ENCODE data around the gene PNLIPRP1. TPM values are rescaled to one million over a fixed set of nuclear protein-coding genes. Genes with fewer than 3 reads are reported as not detected.

PNLIPRP1 gene
- total and polyA plus RNA-seq, 3 donors from 2014 or later = 0.33 TPM; not detected in 2

DNA sequence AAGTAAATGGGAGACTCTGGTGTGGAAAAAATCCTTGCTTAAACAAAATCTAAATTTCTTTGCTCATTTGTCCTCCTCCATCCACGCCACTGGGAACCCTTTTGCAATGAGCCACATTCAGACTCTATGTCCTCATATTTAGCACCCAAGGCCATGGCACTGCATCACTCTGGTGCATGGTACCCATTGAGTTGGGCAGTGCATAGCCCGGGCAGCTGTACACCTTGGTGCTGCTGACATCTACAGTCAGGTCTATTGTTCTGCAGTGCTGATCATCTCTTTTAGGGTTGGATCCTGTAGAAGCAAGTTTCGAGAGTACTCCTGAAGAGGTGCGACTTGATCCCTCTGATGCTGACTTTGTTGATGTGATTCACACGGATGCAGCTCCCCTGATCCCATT, 6.8 kb downstream of the PNLIPRP1 start:
- WGBS, 2 donors = 80 to 91% methylated on average over 2 to 5 of the region's 5 CpGs

DNA sequence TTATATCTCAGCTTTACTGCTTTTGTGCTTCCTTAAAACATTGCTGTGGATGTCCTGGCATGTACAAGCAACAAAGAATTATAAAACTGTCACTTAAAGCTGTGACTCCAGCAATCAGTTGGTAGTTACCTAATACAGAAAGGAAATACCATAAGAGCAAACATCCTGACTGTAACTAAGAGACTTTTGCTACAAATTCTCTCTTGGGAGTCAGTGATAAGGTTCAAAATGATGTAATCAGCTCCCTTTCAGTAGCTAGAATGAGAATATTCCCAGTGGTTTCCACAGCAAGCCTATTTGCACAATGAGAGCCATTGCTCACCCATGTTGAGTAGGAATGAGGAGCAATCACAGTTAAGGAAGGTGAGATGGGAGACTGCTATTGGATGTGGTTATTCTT, 7.6 kb downstream of the PNLIPRP1 start:
- no peak for DNase-seq
- Histone ChIP-seq H3K36me3 (ENCODE audit: low read depth, missing control alignments) (no peaks in the 10 kb centered on the region), H3K9me3 (no peaks in the 10 kb centered on the region), H3K4me1 (no peaks in the 10 kb centered on the region), H3K27ac (no peak overlapping the region), H3K4me3 (no peak overlapping the region), H3K27me3 (no peaks in the 10 kb centered on the region)
- TF ChIP-seq CTCF (IDR thresholded peaks at IDR 0.05) (no peak), POLR2A (IDR thresholded peaks at IDR 0.05) (no peak)
- intact Hi-C loops (cut with DNase I; ENCODE audit: low total_unique reads) = no loop called here

More for the DNA sequence above, 6.8 kb downstream of the PNLIPRP1 start:
- Histone ChIP-seq H3K27ac (no peak overlapping the region), H3K4me1 (no peaks in the 10 kb centered on the region), H3K27me3 (no peaks in the 10 kb centered on the region), H3K9me3 (no peaks in the 10 kb centered on the region), H3K4me3 (no peak overlapping the region), H3K36me3 (ENCODE audit: low read depth, missing control alignments) (no peaks in the 10 kb centered on the region)
- TF ChIP-seq POLR2A (IDR thresholded peaks at IDR 0.05) (no peak), CTCF (IDR thresholded peaks at IDR 0.05) (no peak)
- intact Hi-C loops (cut with DNase I; ENCODE audit: low total_unique reads) = no loop called here
- no peak for DNase-seq

DNA sequence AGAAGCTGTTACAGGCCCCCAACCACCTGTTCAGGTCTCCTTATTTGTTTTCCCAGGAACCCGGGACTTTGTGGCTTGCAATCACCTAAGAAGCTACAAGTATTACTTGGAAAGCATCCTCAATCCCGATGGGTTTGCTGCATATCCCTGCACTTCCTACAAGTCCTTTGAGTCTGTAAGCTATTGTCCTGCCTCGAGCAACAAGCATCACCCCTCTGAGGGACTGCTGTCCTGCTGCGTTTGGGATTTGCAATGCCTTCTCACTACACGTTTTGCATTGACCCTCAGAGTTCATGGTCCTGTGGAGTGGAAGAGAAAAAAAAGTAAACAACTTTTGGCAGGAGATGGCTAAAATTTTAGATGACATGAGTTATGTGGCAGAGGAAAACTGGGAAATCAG, 9.2 kb downstream of the PNLIPRP1 start:
- DNase-seq = no peak
- Histone ChIP-seq H3K4me3 (no peak overlapping the region), H3K27me3 (no peaks in the 10 kb centered on the region), H3K4me1 (no peaks in the 10 kb centered on the region), H3K36me3 (ENCODE audit: low read depth, missing control alignments) (no peaks in the 10 kb centered on the region), H3K9me3 (no peaks in the 10 kb centered on the region), H3K27ac (no peak overlapping the region)
- 55 to 70% methylated on average over 5 of the region's 5 CpGs for WGBS, 2 donors
- intact Hi-C loops (cut with DNase I; ENCODE audit: low total_unique reads) = no loop called here
- no peak for TF ChIP-seq CTCF (IDR thresholded peaks at IDR 0.05)
- no peak for TF ChIP-seq POLR2A (IDR thresholded peaks at IDR 0.05)

DNA sequence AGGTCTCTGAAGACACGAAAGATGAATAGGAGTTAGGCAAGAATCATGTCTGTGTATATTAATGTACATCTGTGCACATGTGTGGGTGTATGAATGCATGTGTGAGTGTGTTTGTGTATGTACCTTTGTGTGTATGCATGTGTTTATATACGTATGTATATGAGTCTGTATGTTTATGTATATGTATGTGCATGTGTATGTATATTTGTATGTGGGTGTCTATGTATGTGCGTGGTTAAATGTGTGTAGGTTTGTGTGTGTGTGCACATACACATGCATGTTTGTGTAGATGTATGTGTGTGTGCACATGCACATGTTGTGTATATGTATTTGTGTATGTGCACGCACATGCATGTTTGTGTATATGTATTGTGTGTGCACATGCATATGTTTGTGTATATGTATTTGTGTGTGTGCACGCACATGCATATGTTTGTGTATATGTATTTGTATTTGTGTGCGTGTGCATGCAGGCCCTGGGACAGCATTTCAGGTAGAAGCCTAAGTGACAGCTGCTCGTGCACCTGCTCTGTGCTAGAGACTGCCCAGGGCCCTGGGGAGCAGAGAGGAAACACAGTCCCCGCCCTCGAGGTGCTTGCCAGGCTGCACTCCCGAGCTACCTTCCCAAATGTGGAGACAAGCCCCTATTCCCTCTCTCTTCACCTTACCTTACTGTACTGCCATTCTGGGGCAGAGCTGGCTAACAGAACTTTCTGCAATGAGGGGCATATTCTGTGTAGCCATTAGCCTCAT, 12.1 kb downstream of the PNLIPRP1 start:
- 88 to 89% methylated on average over 10 of the region's 10 CpGs for WGBS, 2 donors

More for the DNA sequence above, 12.1 kb downstream of the PNLIPRP1 start:
- no peak overlapping the region for H3K27ac ChIP-seq
- TF ChIP-seq CTCF (IDR thresholded peaks at IDR 0.05) (no peak), POLR2A (IDR thresholded peaks at IDR 0.05) (no peak)
- H3K4me1 ChIP-seq = no peaks in the 10 kb centered on the region
- no peak overlapping the region for H3K4me3 ChIP-seq
- DNase-seq = no peak
- intact Hi-C loops (cut with DNase I; ENCODE audit: low total_unique reads) = no loop called here
- H3K36me3 ChIP-seq (ENCODE audit: low read depth, missing control alignments) = no peaks in the 10 kb centered on the region
- no peaks in the 10 kb centered on the region for H3K9me3 ChIP-seq
- no peaks in the 10 kb centered on the region for H3K27me3 ChIP-seq
